DOHH2 (cell line): ENCODE measurements around the gene ARL8B.

Experiments
- CTCF ChIP-seq: fragments of 200-600 bp; sonication (generic); IDR thresholded peaks from one replicate; pipeline ENCODE4 v1.5.1; 2014; ENCODE audit warnings: antibody characterized with exemption, mild to moderate bottlenecking, low read depth, low read length; ENCODE audit not compliant: poor library complexity, severe bottlenecking
- EZH2phosphoT487 ChIP-seq: fragments of 200-600 bp; sonication (generic); IDR thresholded peaks from 2 replicates; pipeline ENCODE4 v1.6.1; 2017; ENCODE audit warnings: borderline replicate concordance, mild to moderate bottlenecking, antibody characterized with exemption, low read length, moderate library complexity, mixed read lengths

GRCh38 chr3:5169807-5170206, 47.7 kb downstream of the ARL8B start:
- TF ChIP-seq CTCF (no peak), EZH2phosphoT487 (no peak)
